Prostate gland (tissue), 2 donors: ENCODE results near the gene OCLN.
"Not testable (repeated sequence)": the region's sequence is repeated elsewhere in the genome, so short reads cannot be mapped to it uniquely, and the experiment has no call there.

ENCODE experiments used
- CTCF ChIP-seq, 4 experiments: fragments of 200-600 bp in 2 of 4; fragments of 450-650 bp in 2 of 4; sonication (generic) in 2 of 4; IDR thresholded peaks; 1 replicate in 3 of 4; 2 replicates in 1 of 4; pipeline ENCODE4 v1.5.1; 2016 to 2019; ENCODE audit warnings: antibody characterized with exemption in 4 of 4, mild to moderate bottlenecking in 2 of 4, moderate library complexity in 2 of 4
- POLR2A ChIP-seq: fragments of 450-650 bp; IDR thresholded peaks from one replicate; pipeline ENCODE4 v1.6.1; 2016; ENCODE audit warnings: antibody characterized with exemption, mild to moderate bottlenecking
- POLR2AphosphoS5 ChIP-seq: sonication (generic); formaldehyde crosslinking; IDR thresholded peaks from one replicate; pipeline ENCODE4 v1.6.1; 2017; ENCODE audit warnings: antibody characterized with exemption

DNA sequence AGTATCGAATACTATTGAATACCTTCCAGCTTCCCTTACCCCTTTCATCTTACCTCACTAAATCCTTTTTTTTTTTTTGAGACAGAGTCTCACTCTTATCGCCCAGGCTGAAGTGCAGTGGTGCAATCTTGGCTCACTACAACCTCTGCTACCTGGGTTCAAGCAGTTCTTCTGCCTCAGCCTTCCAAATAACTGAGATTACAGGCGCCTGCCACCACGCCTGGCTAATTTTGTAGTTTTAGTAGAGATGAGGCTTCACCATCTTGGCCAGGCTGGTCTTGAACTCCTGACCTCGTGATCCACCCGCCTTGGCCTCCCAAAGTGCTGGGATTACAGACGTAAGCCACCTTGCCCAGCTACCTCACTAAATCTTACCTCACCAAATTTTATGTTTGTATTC lies 14.3 kb upstream of the OCLN start:
- TF ChIP-seq POLR2A; CTCF (IDR thresholded peaks at IDR 0.05); POLR2AphosphoS5: not testable (repeated sequence)
